NCI-H2081 treated with DMSO at 0.1 percent for 48 hours (cell line): ENCODE measurements around the gene MKNK2.

Experiments
- DNase-seq: peaks from one replicate; lab custom pipeline; 2025; lab: John Stamatoyannopoulos, UW

The MKNK2 gene

GRCh38 chr19:2027361-2027760 is 23.7 kb downstream of the MKNK2 start:
- DNase-seq = no peak

- no peak for DNase-seq
These were observed 24.3 kb downstream of the MKNK2 start for GRCh38 chr19:2026770-2027169.

DNA sequence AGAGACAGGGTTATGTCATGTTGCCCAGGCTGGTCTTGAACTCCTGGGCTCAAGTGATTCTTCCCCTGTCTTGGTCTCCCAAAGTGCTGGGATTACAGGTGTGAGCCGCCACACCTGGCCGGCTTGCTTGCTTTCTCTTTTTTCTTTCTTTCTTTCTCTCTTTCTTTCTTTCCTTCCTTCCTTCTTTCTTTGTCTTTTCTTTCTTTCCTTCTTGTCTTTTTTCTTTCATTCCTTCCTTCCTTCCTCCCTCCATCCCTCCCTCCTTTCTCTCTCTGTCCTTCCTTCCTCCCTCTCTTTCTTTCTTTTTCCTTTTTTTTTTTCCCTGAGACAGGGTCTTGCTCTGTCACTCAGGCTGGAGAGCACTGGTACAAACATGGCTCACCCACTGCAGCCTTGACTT is 28.8 kb downstream of the MKNK2 start:
- DNase-seq = no peak

GRCh38 chr19:2021453-2022140 is 29.4 kb downstream of the MKNK2 start:
- DNase-seq = no peak

- DNase-seq = no peak
These were observed 32.3 kb downstream of the MKNK2 start for GRCh38 chr19:2018752-2019151.

DNA sequence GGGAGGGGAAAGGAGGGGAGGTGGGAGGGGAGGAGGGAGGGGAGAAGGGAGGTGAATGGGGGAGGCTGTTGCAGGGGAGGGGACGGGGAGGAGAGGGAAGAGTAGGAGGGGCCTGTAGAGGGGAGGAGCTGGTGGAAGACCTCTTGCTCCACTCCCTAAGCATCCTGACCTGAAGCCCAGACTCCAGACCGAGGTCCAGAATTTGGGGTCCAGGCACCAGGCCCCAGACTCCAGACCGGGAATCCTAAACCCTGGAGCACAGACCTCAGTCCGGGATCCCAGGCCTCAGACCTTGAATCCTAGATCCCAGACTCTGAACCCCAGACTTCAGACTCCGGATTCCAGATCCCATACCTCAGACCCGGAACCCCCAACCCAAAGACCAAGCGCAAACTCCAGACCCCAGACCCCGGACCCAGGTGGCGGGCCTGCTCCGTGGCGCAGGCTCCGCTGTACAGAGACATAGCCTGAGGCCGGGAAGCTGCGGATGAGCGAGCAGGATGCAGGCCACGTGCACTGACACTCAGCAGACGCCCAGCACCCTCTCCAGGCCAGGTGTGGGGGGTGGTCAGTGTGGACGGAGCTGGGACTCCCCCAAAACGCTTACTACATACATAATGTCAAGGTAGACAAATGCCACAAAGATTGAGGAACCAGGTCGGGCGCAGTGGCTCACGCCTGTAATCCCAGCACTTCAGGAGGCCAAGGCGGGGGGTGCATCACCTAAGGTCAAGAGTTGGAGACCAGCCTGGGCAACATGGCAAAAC is 34.8 kb downstream of the MKNK2 start:
- DNase-seq = no peak

GRCh38 chr19:2015608-2015950 is 35.5 kb downstream of the MKNK2 start, which contains the start of gene BTBD2:
Gene BTBD2 (minus strand): TSS chr19:2015714. CDS start chr19:2015703, 11 bp downstream.
- no peak for DNase-seq

DNA sequence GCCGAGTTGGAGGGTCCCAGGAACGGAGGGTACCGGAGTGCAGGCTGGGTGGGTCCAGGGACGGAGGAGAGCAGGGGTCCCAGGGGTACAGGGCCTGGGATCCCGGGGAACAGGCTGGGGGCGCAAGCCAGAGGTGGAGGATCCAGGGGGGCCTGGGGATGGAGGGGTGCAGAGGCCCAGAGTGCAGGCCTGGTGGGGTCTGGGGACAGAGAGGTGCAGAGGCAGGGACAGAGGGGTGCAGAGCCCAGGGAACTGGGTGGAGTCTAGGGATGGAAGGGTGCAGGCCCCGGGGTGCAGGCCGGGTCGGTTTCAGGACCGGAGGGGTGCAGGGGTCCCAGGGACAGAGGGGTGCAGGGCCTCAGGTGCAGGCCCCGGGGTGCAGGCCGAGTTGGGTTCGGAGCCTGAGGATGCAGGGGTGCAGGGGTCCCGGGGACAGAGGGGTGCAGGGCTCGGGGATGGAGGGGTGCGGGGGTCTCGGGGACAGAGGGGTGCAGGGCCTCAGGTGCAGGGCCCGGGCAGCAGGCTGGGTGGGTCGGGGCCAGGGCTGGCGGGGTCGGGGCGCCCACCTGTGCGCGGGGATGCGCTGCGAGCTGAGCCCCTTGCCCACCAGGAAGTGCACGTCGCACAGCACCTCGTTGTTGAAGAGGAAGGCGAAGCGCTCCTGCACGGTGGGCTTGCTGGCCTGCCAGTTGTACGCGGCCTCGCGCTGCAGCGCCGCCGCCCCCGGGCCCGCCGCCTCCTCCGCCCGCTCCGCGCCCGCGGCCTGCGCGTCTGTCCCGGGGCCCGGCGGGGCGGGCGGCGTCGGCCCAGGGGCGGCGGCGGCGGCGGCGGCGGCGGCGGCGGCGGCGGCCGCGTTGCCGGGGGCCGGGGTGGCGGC is 36.1 kb downstream of the MKNK2 start:
- no peak for DNase-seq

DNA sequence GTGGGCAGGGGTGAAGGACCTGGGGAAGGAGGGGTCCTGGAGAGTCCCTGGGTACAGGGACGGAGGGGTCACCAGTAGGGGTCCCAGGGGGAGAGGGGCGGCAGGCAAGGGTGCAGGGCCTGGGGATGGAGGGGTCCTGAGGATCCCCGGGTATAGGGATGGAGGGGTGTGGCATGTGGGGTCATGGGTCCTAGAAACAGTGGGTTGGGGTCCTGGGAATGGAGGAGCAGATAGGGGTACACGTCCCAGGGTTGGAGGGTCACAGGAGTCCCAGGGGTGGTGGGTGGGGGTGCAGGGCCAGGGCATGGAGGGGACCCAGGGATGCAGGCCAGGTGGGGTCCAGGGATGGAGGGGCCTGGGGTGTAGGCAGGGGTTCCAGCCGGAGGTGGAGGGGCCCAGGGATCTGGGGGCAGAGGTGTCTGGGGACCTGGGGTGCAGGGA is 36.9 kb downstream of the MKNK2 start:
- no peak for DNase-seq

- no peak for DNase-seq
These were observed 37.4 kb downstream of the MKNK2 start for GRCh38 chr19:2013683-2013961.

- no peak for DNase-seq
These were observed 37.9 kb downstream of the MKNK2 start for GRCh38 chr19:2012941-2013682.

DNA sequence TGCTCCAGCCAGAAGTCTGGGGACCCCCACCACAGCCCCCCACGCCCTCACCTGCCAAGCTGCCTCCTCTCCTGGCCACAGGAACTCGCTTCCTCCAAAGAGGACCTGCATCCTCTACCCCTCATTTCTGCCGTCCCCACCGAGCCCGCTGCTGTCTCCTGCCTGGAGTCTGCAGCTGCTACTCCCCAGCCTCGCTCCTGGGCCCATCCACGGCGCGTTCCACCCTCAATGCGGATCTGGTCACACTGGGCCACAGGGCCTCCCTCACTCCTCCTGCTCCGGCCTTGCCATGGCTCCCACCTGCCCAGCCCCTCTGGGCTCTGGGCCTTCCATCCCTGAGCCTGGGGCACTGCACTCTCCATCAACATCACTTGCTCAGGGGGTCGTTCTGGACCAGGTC is 39.9 kb downstream of the MKNK2 start:
- no peak for DNase-seq

- DNase-seq = no peak
These were observed 40.8 kb downstream of the MKNK2 start for GRCh38 chr19:2010135-2010668.

GRCh38 chr19:2003874-2004273 is 47.2 kb downstream of the MKNK2 start:
- DNase-seq = no peak

- DNase-seq = no peak
These were observed 51.1 kb downstream of the MKNK2 start for GRCh38 chr19:1999856-2000515.

GRCh38 chr19:1998712-1999708 is 52.0 kb downstream of the MKNK2 start:
- no peak for DNase-seq

DNA sequence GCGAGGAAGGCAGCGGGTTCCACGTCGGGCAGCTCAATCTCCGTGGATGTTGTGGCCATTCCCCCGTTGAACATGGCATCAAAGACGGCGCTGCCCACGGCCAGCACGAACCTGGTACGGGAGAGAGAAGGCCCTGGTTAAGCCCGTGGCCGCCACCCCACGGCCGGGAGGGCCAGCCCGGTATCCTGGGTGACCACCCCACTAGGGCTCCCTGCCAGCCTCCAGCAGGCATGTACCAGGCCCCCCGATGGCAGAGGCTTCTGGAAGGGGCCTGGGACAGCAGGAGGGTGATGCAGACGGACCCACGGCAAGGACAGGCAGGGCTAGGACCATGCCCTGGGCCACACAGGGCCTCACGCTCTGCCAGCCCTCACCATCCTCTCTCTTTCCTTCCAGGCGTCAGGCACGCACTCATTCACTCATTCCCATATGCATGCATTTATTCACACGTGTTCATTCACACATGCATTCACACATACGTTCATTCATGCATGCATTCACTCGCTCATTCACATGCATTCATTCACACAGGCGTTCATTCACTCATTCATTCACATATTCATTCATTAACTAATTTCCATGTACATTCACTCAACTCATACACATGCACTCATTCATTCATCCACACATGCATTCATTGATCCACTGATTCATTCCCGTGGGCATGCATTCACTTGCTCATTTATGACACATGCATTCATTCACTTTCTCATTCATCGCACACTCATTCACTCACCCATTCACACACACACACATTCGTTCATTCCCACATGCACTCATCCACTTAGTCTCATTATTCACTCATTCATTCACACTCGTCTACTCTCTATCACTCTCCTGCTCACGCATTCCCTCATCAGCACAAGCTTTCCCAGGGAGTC is 53.5 kb downstream of the MKNK2 start:
- no peak for DNase-seq

- no peak for DNase-seq
These were observed 58.2 kb downstream of the MKNK2 start for GRCh38 chr19:1992759-1993260.
